AG09319 (cell line): ENCODE measurements around the gene VIL1.

Experiments
- DNase-seq: peaks from one replicate; pipeline ENCODE4 v3.0.0-alpha.2; 2010; ENCODE audit warnings: low read depth; ENCODE audit errors: extremely low read depth
- CTCF ChIP-seq: IDR thresholded peaks from 2 replicates; pipeline ENCODE4 v1.5.1; 2011; ENCODE audit warnings: low read depth, mild to moderate bottlenecking, inconsistent platforms, low read length, moderate library complexity

Gene VIL1

GRCh38 chr2:218471036-218471435, 52.1 kb downstream of the VIL1 start:
- DNase-seq = no peak
- no peak for TF ChIP-seq CTCF

DNA sequence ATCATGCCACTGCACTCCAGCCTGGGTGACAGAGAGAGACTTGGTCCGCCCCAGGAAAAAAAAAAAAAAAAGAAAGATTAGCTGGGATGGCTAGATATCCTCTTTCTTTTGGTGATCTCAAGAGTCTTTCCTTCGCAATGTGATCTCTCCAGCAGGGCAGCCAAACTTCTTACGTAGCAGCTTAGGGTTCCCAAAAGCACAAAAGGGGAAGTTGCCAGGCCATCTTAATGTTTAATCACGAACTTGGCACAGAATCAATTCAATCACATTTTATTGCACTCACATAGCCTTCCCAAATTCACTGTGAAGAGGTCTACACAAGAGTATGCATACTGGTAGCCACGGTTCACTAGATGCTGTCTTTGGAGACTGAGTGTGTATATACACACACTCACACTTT, 53.1 kb downstream of the VIL1 start:
- no peak for DNase-seq
- TF ChIP-seq CTCF = no peak

- DNase-seq = no peak
- no peak for TF ChIP-seq CTCF
Measured at GRCh38 chr2:218472988-218473387, 54.1 kb downstream of the VIL1 start.

GRCh38 chr2:218474527-218474926, 55.6 kb downstream of the VIL1 start:
- no peak for DNase-seq

DNA sequence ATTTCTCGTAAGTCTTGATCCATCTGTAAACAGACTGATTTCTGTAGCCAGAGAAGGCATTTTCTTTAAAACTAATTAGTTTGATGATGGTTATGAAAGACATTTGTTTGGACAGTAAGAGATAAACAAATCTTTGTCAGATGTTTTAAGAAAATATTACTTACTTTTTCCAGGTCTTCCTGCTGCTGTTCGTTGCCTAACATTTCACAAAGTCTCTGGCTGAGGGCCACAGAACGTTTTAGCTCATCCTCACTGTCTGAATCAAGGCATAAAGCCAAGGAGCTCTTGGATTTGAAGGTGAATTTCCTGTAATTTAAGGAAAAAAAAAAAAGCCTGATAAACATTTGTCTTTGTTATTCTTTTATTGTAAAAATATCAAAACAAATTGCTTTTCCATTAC, 57.8 kb downstream of the VIL1 start:
- no peak for TF ChIP-seq CTCF
- DNase-seq = peak; percentile 8

More at GRCh38 chr2:218474527-218474926, 55.6 kb downstream of the VIL1 start:
- TF ChIP-seq CTCF = no peak

GRCh38 chr2:218477247-218477646, 58.3 kb downstream of the VIL1 start:
- no peak for DNase-seq
- no peak for TF ChIP-seq CTCF

DNA sequence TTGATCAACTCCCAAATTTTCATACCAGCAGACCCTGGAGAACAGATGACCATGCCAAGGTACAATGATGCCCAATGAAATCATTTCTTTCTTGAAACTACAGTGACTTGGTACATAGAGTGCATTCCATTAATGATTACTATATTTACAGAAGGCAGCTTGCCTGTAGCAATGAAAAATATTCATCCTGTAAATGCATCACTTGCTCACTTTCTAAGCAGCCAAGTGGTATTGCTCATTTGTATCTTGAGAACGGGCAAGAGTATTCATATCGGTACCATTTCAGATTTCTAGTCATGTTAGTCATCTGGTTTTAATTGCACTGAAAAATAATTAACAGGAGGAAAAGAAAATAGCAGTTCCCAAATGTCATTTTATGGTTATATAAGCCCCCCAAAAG, 59.6 kb downstream of the VIL1 start:
- no peak for TF ChIP-seq CTCF
- DNase-seq = peak; percentile 3
